Measurements from ENCODE around the gene IDH3B.

- TF ChIP-seq CTCF (IDR thresholded peaks at IDR 0.05; ENCODE audit: low read length) (no peak), EZH2phosphoT487 (IDR thresholded peaks at IDR 0.05; ENCODE audit: low read length) (no peak), EZH2 (optimal IDR thresholded peaks at IDR 0.05; ENCODE audit: low read depth, low read length) (no peak)
These were observed 20.3 kb downstream of the IDH3B start for GRCh38 chr20:2643708-2644107.

Measured in MM.1S (cell line).